ENCODE results near the gene SLC9A9. TPM values are rescaled to one million over a fixed set of nuclear protein-coding genes. Genes with fewer than 3 reads are reported as not detected.

Gene SLC9A9
- total RNA-seq, 1 experiment from 2014 or later: 1.5 TPM

GRCh38 chr3:143650120-143650519 lies 198.1 kb downstream of the SLC9A9 start:
- Mint-ChIP-seq H3K27me3 (ENCODE audit: unreplicated experiment) (no peaks in the 10 kb centered on the region), H3K36me3 (ENCODE audit: insufficient read depth, unreplicated experiment) (no peaks in the 10 kb centered on the region), H3K9me3 (ENCODE audit: low read depth, unreplicated experiment) (no peaks in the 10 kb centered on the region), H3K27ac (ENCODE audit: unreplicated experiment) (no peak overlapping the region), H3K4me3 (ENCODE audit: low read depth, unreplicated experiment) (no peak overlapping the region), H3K4me1 (ENCODE audit: low read depth, unreplicated experiment) (no peaks in the 10 kb centered on the region)
- intact Hi-C loops (cut with micrococcal nuclease; ENCODE audit: unreplicated experiment): no loop called here
- CTCF ChIA-PET: interaction anchor here (0.6 kb wide), 1 partner anchor 24 kb away, joined by 3 read pairs; no protein-coding TSS in a partner anchor
- no peak for DNase-seq
- BruUV-seq (replicated peaks): no TSS peak
- no peak for TF ChIP-seq CTCF (IDR thresholded peaks at IDR 0.05; ENCODE audit: unreplicated experiment)

GRCh38 chr3:143648708-143649107 lies 199.6 kb downstream of the SLC9A9 start:
- peak; percentile 17 for TF ChIP-seq CTCF (IDR thresholded peaks at IDR 0.05; ENCODE audit: unreplicated experiment)
- intact Hi-C loops (cut with micrococcal nuclease; ENCODE audit: unreplicated experiment): loop anchor here (10.0 kb wide), 1 partner anchor 364 kb away; no protein-coding TSS in a partner anchor
- no peak overlapping the region for H3K27ac Mint-ChIP-seq (ENCODE audit: unreplicated experiment)
- H3K4me1 Mint-ChIP-seq (ENCODE audit: low read depth, unreplicated experiment): peaks cover 9% of the 10 kb centered on the region
- peak; percentile 14 for DNase-seq
- CTCF ChIA-PET: no interaction called here
- no peaks in the 10 kb centered on the region for H3K9me3 Mint-ChIP-seq (ENCODE audit: low read depth, unreplicated experiment)
- H3K4me3 Mint-ChIP-seq (ENCODE audit: low read depth, unreplicated experiment): no peak overlapping the region
- no TSS peak for BruUV-seq (replicated peaks)
- H3K27me3 Mint-ChIP-seq (ENCODE audit: unreplicated experiment): no peaks in the 10 kb centered on the region
- H3K36me3 Mint-ChIP-seq (ENCODE audit: insufficient read depth, unreplicated experiment): no peaks in the 10 kb centered on the region

GRCh38 chr3:143648218-143648617 lies 200.1 kb downstream of the SLC9A9 start:
- DNase-seq: no peak
- CTCF ChIA-PET: interaction anchor here (0.7 kb wide), 1 partner anchor 988 kb away, joined by 3 read pairs; no protein-coding TSS in a partner anchor
- no peak for TF ChIP-seq CTCF (IDR thresholded peaks at IDR 0.05; ENCODE audit: unreplicated experiment)
- H3K4me3 Mint-ChIP-seq (ENCODE audit: low read depth, unreplicated experiment): no peak overlapping the region
- H3K9me3 Mint-ChIP-seq (ENCODE audit: low read depth, unreplicated experiment): no peaks in the 10 kb centered on the region
- BruUV-seq (replicated peaks): no TSS peak
- no peaks in the 10 kb centered on the region for H3K36me3 Mint-ChIP-seq (ENCODE audit: insufficient read depth, unreplicated experiment)
- no peak overlapping the region for H3K27ac Mint-ChIP-seq (ENCODE audit: unreplicated experiment)
- intact Hi-C loops (cut with micrococcal nuclease; ENCODE audit: unreplicated experiment): loop anchor here (10.0 kb wide), 1 partner anchor 363 kb away; no protein-coding TSS in a partner anchor
- peaks cover 9% of the 10 kb centered on the region for H3K4me1 Mint-ChIP-seq (ENCODE audit: low read depth, unreplicated experiment)
- no peaks in the 10 kb centered on the region for H3K27me3 Mint-ChIP-seq (ENCODE audit: unreplicated experiment)

- no TSS peak for BruUV-seq (replicated peaks)
These were observed 203.7 kb downstream of the SLC9A9 start for GRCh38 chr3:143644370-143645089.

More at GRCh38 chr3:143644370-143645089, 203.7 kb downstream of the SLC9A9 start:
- H3K27me3 Mint-ChIP-seq (ENCODE audit: unreplicated experiment): no peaks in the 10 kb centered on the region
- TF ChIP-seq CTCF (IDR thresholded peaks at IDR 0.05; ENCODE audit: unreplicated experiment): peak; percentile 80
- H3K36me3 Mint-ChIP-seq (ENCODE audit: insufficient read depth, unreplicated experiment): no peaks in the 10 kb centered on the region
- intact Hi-C loops (cut with micrococcal nuclease; ENCODE audit: unreplicated experiment): loop anchor here (1.0 to 10.0 kb wide), 6 partner anchors 211 to 574 kb away; no protein-coding TSS in a partner anchor
- H3K27ac Mint-ChIP-seq (ENCODE audit: unreplicated experiment): no peak overlapping the region
- peaks cover 3% of the 10 kb centered on the region for H3K9me3 Mint-ChIP-seq (ENCODE audit: low read depth, unreplicated experiment)
- DNase-seq: peak; percentile 85
- H3K4me1 Mint-ChIP-seq (ENCODE audit: low read depth, unreplicated experiment): peaks cover 17% of the 10 kb centered on the region
- H3K4me3 Mint-ChIP-seq (ENCODE audit: low read depth, unreplicated experiment): no peak overlapping the region
- CTCF ChIA-PET: interaction anchor here (0.6 to 1.6 kb wide), 13 partner anchors 11 to 993 kb away, joined by 3 to 8 read pairs (median 3); no protein-coding TSS in a partner anchor

Measured in Calu3 (cell line).